DND-41 (cell line): ENCODE results near the gene RYR2.

Experiments used
- CTCF ChIP-seq: IDR thresholded peaks from 2 replicates; pipeline ENCODE4 v1.5.1; 2012; ENCODE audit warnings: borderline replicate concordance, low read length, moderate library complexity, mild to moderate bottlenecking; ENCODE audit not compliant: poor library complexity, severe bottlenecking; ENCODE audit errors: extremely low read depth
- EZH2 ChIP-seq: IDR thresholded peaks from 3 replicates; pipeline ENCODE4 v1.6.1; 2012; ENCODE audit warnings: borderline replicate concordance, low read depth, mild to moderate bottlenecking, moderate library complexity, low read length, inconsistent platforms; ENCODE audit not compliant: severe bottlenecking

GRCh38 chr1:237690656-237691055 is 648.7 kb downstream of the RYR2 start:
- TF ChIP-seq CTCF, result no peak
- no peak for TF ChIP-seq EZH2
